Measurements from ENCODE around the gene DDX51.

The DDX51 gene

DNA sequence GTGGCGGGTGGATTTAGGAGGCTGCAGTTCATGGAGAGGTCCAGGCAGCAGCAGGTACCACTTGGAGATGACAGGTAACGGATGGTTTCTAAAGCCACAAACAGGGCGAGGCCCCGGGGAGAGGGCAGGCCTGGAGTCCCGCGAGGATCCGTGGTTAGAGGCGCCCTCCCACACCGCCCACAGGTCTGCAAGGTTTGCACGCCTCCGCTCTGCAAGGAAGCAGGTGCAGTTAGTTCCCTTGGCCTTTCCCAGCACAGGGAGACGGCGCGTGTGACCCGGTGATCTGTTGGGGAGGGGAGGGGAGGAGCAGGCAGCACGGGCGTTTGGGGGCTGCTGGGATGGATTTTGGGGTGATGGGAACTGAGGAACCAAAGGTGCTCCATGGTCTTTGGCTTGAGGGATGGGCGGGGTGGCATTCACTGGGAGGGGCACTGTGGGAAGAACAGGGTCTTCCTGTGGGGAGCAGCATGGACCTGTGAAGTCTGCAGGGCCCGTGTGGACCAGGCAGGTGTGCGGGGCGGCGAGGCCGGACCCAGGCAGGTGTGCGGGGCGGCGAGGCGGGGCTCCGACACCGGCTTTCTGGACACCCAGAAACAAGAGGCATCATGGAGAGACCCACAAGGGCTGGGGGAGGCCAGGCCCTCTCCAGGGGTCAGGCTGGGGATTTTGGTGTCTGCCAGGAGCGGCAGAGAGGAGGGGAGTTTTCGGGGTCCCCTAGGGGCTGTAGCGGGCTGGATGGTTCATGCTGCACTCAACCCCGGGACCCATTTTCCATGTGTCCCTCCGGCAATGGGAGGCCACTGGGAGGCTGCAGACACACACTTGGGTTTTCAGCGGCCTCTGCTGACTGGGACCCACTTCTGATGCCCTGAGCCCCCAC is 29.3 kb upstream of the DDX51 start:
- TF ChIP-seq, protein P1, sequence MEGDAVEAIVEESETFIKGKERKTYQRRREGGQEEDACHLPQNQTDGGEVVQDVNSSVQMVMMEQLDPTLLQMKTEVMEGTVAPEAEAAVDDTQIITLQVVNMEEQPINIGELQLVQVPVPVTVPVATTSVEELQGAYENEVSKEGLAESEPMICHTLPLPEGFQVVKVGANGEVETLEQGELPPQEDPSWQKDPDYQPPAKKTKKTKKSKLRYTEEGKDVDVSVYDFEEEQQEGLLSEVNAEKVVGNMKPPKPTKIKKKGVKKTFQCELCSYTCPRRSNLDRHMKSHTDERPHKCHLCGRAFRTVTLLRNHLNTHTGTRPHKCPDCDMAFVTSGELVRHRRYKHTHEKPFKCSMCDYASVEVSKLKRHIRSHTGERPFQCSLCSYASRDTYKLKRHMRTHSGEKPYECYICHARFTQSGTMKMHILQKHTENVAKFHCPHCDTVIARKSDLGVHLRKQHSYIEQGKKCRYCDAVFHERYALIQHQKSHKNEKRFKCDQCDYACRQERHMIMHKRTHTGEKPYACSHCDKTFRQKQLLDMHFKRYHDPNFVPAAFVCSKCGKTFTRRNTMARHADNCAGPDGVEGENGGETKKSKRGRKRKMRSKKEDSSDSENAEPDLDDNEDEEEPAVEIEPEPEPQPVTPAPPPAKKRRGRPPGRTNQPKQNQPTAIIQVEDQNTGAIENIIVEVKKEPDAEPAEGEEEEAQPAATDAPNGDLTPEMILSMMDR (conservative IDR thresholded peaks at IDR 0.05) = no peak
- TF ChIP-seq ZFX (IDR thresholded peaks at IDR 0.05) = no peak
- H3K27ac ChIP-seq = no peak overlapping the region

GRCh38 chr12:132172619-132173018 is 28.5 kb upstream of the DDX51 start:
- H3K27ac ChIP-seq = no peak overlapping the region
- TF ChIP-seq ZFX (IDR thresholded peaks at IDR 0.05) = no peak
- TF ChIP-seq, protein P1 (conservative IDR thresholded peaks at IDR 0.05) = no peak

DNA sequence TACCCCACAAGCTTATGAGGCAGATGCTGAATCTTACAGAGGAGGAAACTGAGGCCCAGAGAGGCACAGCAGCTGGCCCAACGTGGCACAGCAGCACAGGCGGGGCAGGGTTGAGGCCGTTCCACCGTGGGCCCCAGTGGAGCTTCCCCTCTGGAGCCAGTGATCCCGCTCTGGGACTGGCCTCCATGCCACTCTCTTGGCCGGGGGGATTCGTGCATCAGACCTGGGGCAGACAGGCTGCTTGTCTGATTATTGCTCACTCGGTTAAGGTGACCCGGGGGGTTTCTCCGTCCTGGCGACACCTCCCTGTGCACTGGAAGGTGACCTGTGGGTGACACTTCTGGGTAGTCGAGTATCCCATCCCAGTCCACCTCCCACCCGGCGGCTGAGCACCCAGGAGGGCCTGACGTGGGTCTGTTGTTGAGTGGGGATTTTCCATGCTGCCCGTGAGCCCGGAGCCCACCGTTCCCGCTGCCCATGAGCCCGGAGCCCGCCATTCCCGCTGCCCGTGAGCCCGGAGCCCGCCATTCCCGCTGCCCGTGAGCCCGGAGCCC is 27.9 kb upstream of the DDX51 start:
- H3K27ac ChIP-seq = no peak overlapping the region
- no peak for TF ChIP-seq ZFX (IDR thresholded peaks at IDR 0.05)
- TF ChIP-seq, protein P1 (conservative IDR thresholded peaks at IDR 0.05) = no peak

GRCh38 chr12:132171293-132171967 is 27.3 kb upstream of the DDX51 start:
- TF ChIP-seq, protein P1 (conservative IDR thresholded peaks at IDR 0.05) = no peak
- TF ChIP-seq ZFX (IDR thresholded peaks at IDR 0.05) = no peak
- H3K27ac ChIP-seq = no peak overlapping the region

DNA sequence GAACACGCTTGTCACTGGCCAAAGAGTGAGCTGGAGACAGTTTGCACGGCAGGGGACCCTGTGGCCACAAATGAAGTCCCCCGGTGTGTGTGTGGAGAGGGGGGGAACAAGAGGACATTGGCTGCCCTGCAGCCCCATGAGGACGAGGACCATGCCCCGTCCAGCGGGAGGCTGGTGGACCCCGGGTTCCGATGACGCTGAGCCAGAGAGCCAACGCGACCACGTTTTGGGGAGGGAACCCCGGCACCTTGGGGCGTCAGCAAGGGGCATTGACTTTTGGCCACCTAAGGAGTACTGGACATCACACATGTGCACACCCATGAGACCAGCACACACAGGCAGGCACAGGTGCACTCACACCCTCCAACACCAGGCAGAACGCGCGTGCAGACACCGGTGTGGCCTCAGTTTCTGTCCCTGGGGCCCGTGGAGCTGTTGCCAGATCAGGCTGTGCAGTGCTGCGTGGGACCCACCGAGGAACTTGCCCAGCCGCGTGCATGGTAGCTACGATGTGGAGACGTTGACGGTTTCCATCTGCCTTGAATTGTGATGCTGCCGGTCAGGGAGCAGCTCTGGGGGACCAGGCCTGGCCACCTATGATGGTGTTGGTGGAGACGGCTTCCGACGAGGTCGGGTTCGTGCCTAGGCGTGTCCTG is 26.6 kb upstream of the DDX51 start:
- H3K27ac ChIP-seq = no peak overlapping the region
- TF ChIP-seq ZFX (IDR thresholded peaks at IDR 0.05) = no peak
- TF ChIP-seq, protein P1 (conservative IDR thresholded peaks at IDR 0.05) = no peak

- TF ChIP-seq ZFX (IDR thresholded peaks at IDR 0.05) = no peak
- TF ChIP-seq, protein P1 (conservative IDR thresholded peaks at IDR 0.05) = no peak
- no peak overlapping the region for H3K27ac ChIP-seq
Observed at GRCh38 chr12:132170094-132170636, 26.0 kb upstream of the DDX51 start.
